ENCODE data around the gene FNDC7.

GRCh38 chr1:108663074-108663473, 49.6 kb upstream of the FNDC7 start:
- TF ChIP-seq LEF1 (IDR thresholded peaks at IDR 0.05; ENCODE audit: borderline replicate concordance), result no peak
- no peak for TF ChIP-seq TARDBP (IDR thresholded peaks at IDR 0.05)
- no peak for TF ChIP-seq FOXK2 (IDR thresholded peaks at IDR 0.05)
- no peak for TF ChIP-seq FOXM1 (IDR thresholded peaks at IDR 0.05; ENCODE audit: borderline replicate concordance)
- no peak for TF ChIP-seq CTBP1 (IDR thresholded peaks at IDR 0.05; ENCODE audit: borderline replicate concordance)
- TF ChIP-seq FOXA1 (IDR thresholded peaks at IDR 0.05), result no peak
- no peak for TF ChIP-seq BHLHE40 (IDR thresholded peaks at IDR 0.05; ENCODE audit: borderline replicate concordance)
- no peak for TF ChIP-seq SUZ12 (IDR thresholded peaks at IDR 0.05)
